GM19193 (cell line): ENCODE results near the gene KLHL22.
A peak's percentile ranks its signal among the peaks of the same experiment; 100 is the strongest.

Source experiments
- POLR2A ChIP-seq: IDR thresholded peaks from 4 replicates; pipeline ENCODE4 v1.6.1; 2011; ENCODE audit not compliant: insufficient read depth, insufficient read length; ENCODE audit errors: extremely low read depth

Gene KLHL22

GRCh38 chr22:20397498-20397897 is 98.1 kb downstream of the KLHL22 start:
- no peak for TF ChIP-seq POLR2A

- no peak for TF ChIP-seq POLR2A
These were observed 99.0 kb downstream of the KLHL22 start for GRCh38 chr22:20396639-20397038.

GRCh38 chr22:20395907-20396287 is 99.7 kb downstream of the KLHL22 start:
- TF ChIP-seq POLR2A: no peak

- no peak for TF ChIP-seq POLR2A
These were observed 100.3 kb downstream of the KLHL22 start for GRCh38 chr22:20395181-20395906.

- peak; percentile 83 for TF ChIP-seq POLR2A
These were observed 101.7 kb downstream of the KLHL22 start, which contains the start of gene ZNF74 for GRCh38 chr22:20393705-20394476. ZNF74 (plus strand) TSS chr22:20394151; CDS start chr22:20394629, 478 bp downstream.

- no peak for TF ChIP-seq POLR2A
These were observed 102.5 kb downstream of the KLHL22 start for GRCh38 chr22:20392983-20393704.
